GOT3 (cell line): ENCODE measurements around the gene CCNG1.

Source experiments
- DNase-seq: peaks from one replicate; lab custom pipeline; 2025; ENCODE audit warnings: mixed read lengths; lab: John Stamatoyannopoulos, UW

The CCNG1 gene

GRCh38 chr5:163489745-163490075 lies 52.3 kb downstream of the CCNG1 start:
- DNase-seq: no peak
